ENCODE results near the gene FASTK.
"Not testable (repeated sequence)": the region's sequence is repeated elsewhere in the genome, so short reads cannot be mapped to it uniquely, and the experiment has no call there.

The FASTK gene

DNA sequence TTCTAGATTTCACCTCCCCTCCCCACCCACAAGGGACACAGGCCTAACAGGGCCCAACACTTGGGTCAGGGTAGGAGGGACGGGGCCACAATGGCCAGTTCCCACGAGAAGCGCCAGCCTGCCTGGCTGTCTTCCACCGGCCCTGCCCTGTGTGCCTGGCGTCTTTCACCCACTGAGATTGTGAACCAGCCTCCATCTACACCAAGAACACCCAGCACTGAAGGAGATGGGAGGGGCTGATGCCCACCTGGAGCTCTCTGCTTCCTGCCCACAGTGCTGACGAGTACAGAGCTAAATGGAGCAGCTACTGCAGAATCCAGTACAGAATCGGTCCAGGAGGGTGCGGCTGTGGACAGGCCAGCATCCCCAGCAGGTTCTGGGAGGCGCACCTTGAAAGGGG, 34.6 kb downstream of the FASTK start:
- DNase-seq: no peak

DNA sequence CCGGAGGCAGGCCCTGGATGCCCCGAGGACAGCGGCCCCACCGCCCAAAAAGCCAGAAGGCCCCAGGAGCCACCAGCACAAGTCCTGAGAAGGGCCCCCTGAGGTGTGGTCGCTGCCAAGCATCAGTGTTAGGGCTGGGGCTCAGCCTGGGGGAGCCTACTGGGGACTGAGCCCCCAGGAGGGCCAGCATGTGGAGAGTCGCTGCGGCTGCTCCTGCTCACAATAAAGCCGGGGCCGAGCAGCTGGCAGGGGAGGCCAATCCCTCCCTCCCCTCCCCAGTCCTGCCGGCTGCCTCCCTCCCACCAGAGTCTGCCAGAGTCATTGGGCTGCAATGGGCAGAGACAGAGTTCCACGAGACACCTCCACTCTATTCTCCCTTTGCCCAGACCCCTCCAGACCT, 35.3 kb downstream of the FASTK start:
- no peak for DNase-seq

DNA sequence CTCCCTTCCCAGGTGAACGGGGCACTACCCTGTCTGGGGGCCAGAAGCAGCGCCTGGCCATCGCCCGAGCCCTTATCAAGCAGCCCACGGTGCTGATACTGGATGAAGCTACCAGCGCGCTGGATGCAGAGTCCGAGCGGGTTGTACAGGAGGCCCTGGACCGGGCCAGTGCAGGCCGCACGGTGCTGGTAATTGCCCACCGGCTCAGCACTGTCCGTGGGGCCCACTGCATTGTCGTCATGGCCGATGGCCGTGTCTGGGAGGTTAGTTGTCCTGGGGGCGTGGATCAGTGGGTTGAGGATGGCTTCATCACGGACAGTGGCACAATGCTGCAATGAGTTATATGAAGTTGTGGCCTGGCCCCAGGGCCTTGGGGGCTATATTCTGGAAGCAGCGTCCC, 36.6 kb downstream of the FASTK start:
- no peak for DNase-seq

DNA sequence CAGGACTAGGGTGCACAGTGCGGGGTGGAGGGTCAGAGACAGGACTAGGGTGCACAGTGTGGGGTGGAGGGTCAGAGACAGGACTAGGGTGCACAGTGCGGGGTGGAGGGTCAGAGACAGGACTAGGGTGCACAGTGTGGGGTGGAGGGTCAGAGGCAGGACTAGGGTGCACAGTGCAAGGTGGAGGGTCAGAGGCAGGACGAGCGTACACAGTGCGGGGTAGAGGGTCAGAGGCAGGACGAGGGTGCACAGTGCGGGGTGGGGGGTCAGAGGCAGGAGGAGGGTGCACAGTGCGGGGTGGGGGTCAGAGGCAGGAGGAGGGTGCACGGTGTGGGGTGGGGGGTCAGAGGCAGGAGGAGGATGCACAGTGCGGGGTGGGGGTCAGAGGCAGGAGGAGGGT, 37.2 kb downstream of the FASTK start:
- not testable (repeated sequence) for DNase-seq

DNA sequence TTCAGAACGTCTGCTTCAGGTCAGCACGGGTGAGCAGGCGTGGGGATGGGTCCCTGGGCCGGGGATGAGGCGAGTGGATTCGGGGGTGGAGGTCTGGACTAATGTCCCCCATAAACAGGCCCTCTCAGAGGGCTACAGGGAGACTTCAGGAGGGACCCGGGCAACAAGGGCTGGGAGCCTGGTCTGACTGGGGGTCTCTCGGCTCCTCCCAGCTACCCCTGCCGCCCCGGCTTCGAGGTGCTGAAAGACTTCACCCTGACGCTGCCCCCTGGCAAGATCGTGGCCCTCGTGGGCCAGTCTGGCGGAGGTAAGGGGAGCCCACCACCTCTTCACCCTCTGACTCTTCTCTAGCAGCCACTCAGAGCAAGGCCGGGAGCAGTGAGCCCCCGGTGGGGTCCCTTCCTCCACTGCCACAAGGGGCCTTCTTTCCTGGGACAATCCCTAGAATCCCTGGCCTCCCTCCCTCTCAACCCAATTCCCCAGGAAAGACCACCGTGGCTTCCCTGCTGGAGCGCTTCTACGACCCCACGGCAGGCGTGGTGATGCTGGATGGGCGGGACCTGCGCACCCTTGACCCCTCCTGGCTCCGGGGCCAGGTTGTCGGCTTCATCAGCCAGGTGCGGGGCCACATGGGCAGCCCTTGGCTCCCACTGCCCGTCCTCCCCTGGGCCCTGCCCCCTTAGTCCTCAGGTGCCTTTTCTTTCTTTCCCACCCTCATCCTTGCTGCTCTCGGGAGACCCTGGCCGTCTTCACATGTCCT, 39.8 kb downstream of the FASTK start:
- DNase-seq: no peak

GRCh38 chr7:151039850-151040548, 40.6 kb downstream of the FASTK start:
- DNase-seq: no peak

DNA sequence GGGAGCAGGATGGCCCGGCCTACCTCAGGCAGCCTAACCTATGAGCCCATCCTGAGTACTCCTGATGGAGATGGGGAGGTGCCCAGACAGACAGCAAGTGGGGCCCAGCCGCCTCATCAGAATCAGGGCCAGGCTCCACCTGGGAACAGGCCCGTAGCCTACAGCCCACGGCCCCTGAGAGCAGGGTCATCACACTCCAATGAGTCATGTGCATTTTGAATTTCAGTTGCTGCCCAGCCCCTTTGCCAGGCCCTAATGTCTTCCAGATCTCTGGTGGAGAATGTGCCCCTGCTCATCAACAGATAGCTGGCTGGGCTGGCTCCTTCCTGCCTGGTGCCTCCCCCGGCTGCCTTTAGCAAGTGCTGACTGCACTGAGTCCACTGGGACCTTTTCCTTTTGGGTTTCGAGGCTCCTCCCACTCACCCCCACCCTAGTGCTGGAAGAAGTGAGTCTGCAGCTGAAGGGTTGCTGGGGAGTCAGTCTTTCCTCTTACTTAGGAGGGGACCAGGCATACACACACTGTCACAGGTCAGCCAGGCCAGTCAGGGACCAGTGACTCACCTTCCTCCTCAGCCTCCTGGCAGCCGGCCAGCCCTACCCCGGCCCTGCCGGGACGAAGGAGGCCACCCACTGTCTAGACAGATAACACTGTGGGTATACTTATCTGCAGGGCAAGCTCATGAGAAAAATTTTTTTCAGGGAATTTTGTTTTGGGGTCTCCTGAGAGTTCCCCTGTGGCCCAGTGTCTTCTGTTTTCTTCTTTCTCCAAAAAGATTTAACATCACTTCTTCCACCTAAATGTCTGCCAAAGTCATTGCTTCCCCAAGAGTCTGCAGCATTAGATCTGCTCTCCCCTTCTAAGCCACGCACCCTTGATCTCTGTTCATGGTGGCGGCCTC, 41.4 kb downstream of the FASTK start:
- peak; percentile 97 for DNase-seq

DNA sequence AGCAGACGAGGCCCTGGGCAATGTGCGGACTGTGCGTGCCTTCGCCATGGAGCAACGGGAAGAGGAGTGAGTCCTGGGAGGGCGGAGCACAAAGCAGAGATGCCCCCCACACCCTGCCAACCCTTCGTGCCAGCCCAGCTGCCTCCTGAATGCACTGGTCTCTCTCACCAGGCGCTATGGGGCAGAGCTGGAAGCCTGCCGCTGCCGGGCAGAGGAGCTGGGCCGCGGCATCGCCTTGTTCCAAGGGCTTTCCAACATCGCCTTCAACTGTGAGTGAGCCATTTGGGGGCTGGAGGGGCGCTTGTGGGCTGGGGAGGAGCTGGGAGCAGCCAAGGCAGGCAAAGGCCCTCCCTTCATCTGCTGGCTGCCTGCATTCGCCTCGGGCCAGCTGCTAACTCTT, 44.7 kb downstream of the FASTK start:
- DNase-seq: no peak

- no peak for DNase-seq
These were observed 45.4 kb downstream of the FASTK start for GRCh38 chr7:151035026-151035717.

GRCh38 chr7:151034312-151035025, 46.1 kb downstream of the FASTK start:
- no peak for DNase-seq

DNA sequence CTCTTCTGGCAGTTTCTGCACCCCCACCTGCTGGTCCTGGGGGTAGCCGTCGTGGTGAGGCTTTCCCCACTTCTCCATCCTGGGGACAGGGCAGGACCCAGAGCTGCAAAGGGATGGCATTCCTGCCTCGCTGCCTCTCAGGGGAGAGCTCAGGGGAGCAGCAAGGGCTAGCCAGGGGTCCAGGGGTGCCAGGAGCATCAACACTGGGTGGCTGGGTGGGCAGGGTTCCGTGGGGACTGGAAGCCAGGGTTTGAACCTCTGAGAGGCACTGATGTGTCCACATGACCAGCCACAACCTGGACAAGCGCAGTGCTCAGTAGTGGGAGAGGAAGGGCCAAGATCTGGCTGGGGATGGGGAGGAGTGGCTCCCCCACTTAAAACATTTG, 46.8 kb downstream of the FASTK start:
- DNase-seq: no peak

- no peak for DNase-seq
These were observed 47.4 kb downstream of the FASTK start for GRCh38 chr7:151032936-151033863.

DNA sequence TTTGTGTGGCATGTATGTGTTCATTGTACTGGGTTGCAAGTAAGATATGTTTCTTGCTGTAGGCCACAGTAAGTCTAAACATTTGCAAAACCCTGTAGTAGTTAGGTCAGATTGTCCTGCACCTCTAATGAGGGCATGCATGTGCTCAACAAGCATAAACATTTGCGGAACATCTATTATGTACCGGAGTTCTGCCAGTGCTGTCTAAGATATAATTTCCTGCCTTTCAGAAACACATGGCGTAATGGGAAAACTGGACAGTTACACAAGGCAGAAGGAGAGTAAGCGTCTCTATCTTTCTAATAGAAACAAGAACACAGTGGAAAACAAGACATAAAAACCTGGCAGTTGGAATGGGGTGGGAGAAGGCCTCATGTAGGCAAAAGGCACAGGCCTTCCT, 49.6 kb downstream of the FASTK start:
- DNase-seq: no peak

GRCh38 chr7:151028948-151029501, 51.6 kb downstream of the FASTK start:
- DNase-seq: no peak

GRCh38 chr7:151028131-151028947, 52.3 kb downstream of the FASTK start, which contains the start of gene ABCB8:
Gene ABCB8 (plus strand): TSS chr7:151028450. CDS start chr7:151028516, 66 bp downstream.
- peak; percentile 99 for DNase-seq

DNA sequence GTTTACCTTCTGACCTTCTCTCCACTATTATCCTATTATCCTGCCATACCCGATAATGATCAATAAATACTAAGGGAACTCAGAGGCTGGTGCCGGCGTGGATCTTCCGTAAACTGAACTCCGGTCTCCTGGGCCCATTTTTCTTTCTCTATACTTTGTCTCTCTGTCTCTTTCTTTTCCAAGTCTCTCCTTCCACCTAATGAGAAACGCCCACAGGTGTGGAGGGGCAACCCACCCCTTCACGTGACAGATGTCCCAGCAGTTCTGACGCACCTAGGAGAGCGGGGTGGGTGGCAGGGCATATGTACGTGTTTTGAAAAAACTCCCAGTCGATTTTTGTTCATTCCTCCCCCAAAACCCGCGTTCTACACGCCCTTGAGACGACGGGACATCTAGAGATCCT, 52.9 kb downstream of the FASTK start:
- not testable (repeated sequence) for DNase-seq

- DNase-seq: peak; percentile 80
These were observed 53.6 kb downstream of the FASTK start for GRCh38 chr7:151026771-151027727.
